ENCODE measurements around the gene NAAA. TPM values are rescaled to one million over a fixed set of nuclear protein-coding genes. Genes with fewer than 3 reads are reported as not detected.
A peak's percentile ranks its signal among the peaks of the same experiment; 100 is the strongest.
"Not testable (repeated sequence)": the region's sequence is repeated elsewhere in the genome, so short reads cannot be mapped to it uniquely, and the experiment has no call there.

NAAA gene
- total RNA-seq = 34.8 TPM

- peak; percentile 89 for DNase-seq (ENCODE audit: low spot score)
Observed at GRCh38 chr4:75940692-75941253, at the start of gene NAAA. Gene NAAA (minus strand): TSS chr4:75941013. CDS start chr4:75940949, 64 bp downstream.

- DNase-seq (ENCODE audit: low spot score) = no peak
Observed at GRCh38 chr4:75989846-75990528, 49.2 kb upstream of the NAAA start.

GRCh38 chr4:75985116-75985515 is 44.3 kb upstream of the NAAA start:
- no peak for DNase-seq (ENCODE audit: low spot score)

GRCh38 chr4:75980576-75980975 is 39.8 kb upstream of the NAAA start:
- no peak for DNase-seq (ENCODE audit: low spot score)

GRCh38 chr4:75976177-75976576 is 35.4 kb upstream of the NAAA start:
- DNase-seq (ENCODE audit: low spot score) = no peak

GRCh38 chr4:75973766-75974165 is 33.0 kb upstream of the NAAA start:
- no peak for DNase-seq (ENCODE audit: low spot score)

GRCh38 chr4:75968084-75968483 is 27.3 kb upstream of the NAAA start:
- DNase-seq (ENCODE audit: low spot score) = no peak

GRCh38 chr4:75963558-75963957 is 22.7 kb upstream of the NAAA start:
- DNase-seq (ENCODE audit: low spot score) = no peak

GRCh38 chr4:75962072-75962471 is 21.3 kb upstream of the NAAA start:
- not testable (repeated sequence) for DNase-seq (ENCODE audit: low spot score)

- not testable (repeated sequence) for DNase-seq (ENCODE audit: low spot score)
Observed at GRCh38 chr4:75958546-75958945, 17.7 kb upstream of the NAAA start.

- not testable (repeated sequence) for DNase-seq (ENCODE audit: low spot score)
Observed at GRCh38 chr4:75954811-75955210, 14.0 kb upstream of the NAAA start.

GRCh38 chr4:75953509-75953908 is 12.7 kb upstream of the NAAA start:
- DNase-seq (ENCODE audit: low spot score) = no peak

- DNase-seq (ENCODE audit: low spot score) = no peak
Observed at GRCh38 chr4:75950213-75950815, 9.5 kb upstream of the NAAA start.

- no peak for DNase-seq (ENCODE audit: low spot score)
Observed at GRCh38 chr4:75948822-75949444, 8.1 kb upstream of the NAAA start.

- DNase-seq (ENCODE audit: low spot score) = peak; percentile 71
Observed at GRCh38 chr4:75939890-75940691, 722 bp downstream of the NAAA start.

- DNase-seq (ENCODE audit: low spot score) = no peak
Observed at GRCh38 chr4:75935628-75936027, 5.2 kb downstream of the NAAA start.

- no peak for DNase-seq (ENCODE audit: low spot score)
Observed at GRCh38 chr4:75930152-75930551, 10.7 kb downstream of the NAAA start.

GRCh38 chr4:75924916-75925315 is 15.9 kb downstream of the NAAA start:
- not testable (repeated sequence) for DNase-seq (ENCODE audit: low spot score)

- DNase-seq (ENCODE audit: low spot score) = no peak
Observed at GRCh38 chr4:75924309-75924827, 16.4 kb downstream of the NAAA start.

GRCh38 chr4:75922588-75922987 is 18.2 kb downstream of the NAAA start:
- DNase-seq (ENCODE audit: low spot score) = no peak

- no peak for DNase-seq (ENCODE audit: low spot score)
Observed at GRCh38 chr4:75921910-75922309, 18.9 kb downstream of the NAAA start.

- no peak for DNase-seq (ENCODE audit: low spot score)
Observed at GRCh38 chr4:75920327-75920726, 20.5 kb downstream of the NAAA start.
